Body of pancreas (tissue), 4 donors: ENCODE data around the gene CPSF4L.

Experiments used
- CTCF ChIP-seq, 7 experiments: fragments of 450-650 bp in 4 of 7; fragments of 200-600 bp in 3 of 7; sonication (generic) in 3 of 7; IDR thresholded peaks; one replicate each; pipeline ENCODE4 v1.5.1; 2016 to 2019; ENCODE audit warnings: antibody characterized with exemption in 7 of 7
- POLR2A ChIP-seq, 3 donors: fragments of 450-650 bp; IDR thresholded peaks; one replicate each; pipeline ENCODE4 v1.6.1; 2016; ENCODE audit warnings: antibody characterized with exemption in 3 of 3, mild to moderate bottlenecking in 2 of 3

- TF ChIP-seq POLR2A (IDR thresholded peaks at IDR 0.05), result no peak
- TF ChIP-seq CTCF (IDR thresholded peaks at IDR 0.05), result no peak
These were observed 45.5 kb upstream of the CPSF4L start for GRCh38 chr17:73307130-73307529.
